ENCODE measurements around the gene KRTAP10-4.

DNA sequence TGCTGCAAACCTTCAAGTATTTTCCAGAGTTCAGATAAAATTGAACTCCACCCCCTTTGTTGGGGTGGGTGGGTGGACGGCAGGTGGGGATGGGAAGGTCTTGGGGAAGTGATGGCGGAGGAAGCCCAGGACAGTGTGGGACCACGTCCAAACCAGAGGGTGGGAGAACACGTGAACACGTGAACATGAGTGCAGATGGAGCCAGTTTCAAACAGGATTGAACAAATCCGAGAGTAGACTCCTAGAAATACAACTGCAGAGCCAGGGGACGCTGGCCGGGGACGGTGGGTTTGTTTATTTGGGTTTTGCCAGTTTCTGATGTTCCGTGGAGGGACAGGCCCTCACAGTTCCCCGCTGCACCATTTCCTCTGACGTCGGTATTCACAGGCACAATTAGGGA, 25.1 kb upstream of the KRTAP10-4 start:
- no peak for TF ChIP-seq EZH2 (IDR thresholded peaks at IDR 0.05; ENCODE audit: borderline replicate concordance, insufficient read depth, low read depth, low read length, poor library complexity, severe bottlenecking)
- TF ChIP-seq, protein P1, sequence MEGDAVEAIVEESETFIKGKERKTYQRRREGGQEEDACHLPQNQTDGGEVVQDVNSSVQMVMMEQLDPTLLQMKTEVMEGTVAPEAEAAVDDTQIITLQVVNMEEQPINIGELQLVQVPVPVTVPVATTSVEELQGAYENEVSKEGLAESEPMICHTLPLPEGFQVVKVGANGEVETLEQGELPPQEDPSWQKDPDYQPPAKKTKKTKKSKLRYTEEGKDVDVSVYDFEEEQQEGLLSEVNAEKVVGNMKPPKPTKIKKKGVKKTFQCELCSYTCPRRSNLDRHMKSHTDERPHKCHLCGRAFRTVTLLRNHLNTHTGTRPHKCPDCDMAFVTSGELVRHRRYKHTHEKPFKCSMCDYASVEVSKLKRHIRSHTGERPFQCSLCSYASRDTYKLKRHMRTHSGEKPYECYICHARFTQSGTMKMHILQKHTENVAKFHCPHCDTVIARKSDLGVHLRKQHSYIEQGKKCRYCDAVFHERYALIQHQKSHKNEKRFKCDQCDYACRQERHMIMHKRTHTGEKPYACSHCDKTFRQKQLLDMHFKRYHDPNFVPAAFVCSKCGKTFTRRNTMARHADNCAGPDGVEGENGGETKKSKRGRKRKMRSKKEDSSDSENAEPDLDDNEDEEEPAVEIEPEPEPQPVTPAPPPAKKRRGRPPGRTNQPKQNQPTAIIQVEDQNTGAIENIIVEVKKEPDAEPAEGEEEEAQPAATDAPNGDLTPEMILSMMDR (IDR thresholded peaks at IDR 0.05) = no peak
